HG02759 (cell line): ENCODE results near the gene PLEKHF1.

Source experiments
- ATAC-seq: cut with Tn5 transposase; IDR thresholded peaks from one replicate; pipeline ENCODE4 v1.9.1; 2021; ENCODE audit warnings: mild to moderate bottlenecking, moderate library complexity; ENCODE audit not compliant: unreplicated experiment

The PLEKHF1 gene

GRCh38 chr19:29677001-29677817 lies 11.9 kb downstream of the PLEKHF1 start:
- ATAC-seq, result no peak

- no peak for ATAC-seq
Observed at GRCh38 chr19:29678484-29679106, 13.3 kb downstream of the PLEKHF1 start.

- ATAC-seq, result no peak
Observed at GRCh38 chr19:29679598-29680210, 14.4 kb downstream of the PLEKHF1 start.

- ATAC-seq, result peak; percentile 82
Observed at GRCh38 chr19:29680447-29680846, 15.2 kb downstream of the PLEKHF1 start.

- no peak for ATAC-seq
Observed at GRCh38 chr19:29680937-29681336, 15.7 kb downstream of the PLEKHF1 start.

- no peak for ATAC-seq
Observed at GRCh38 chr19:29681422-29682235, 16.4 kb downstream of the PLEKHF1 start.

- ATAC-seq, result no peak
Observed at GRCh38 chr19:29682236-29682895, 17.1 kb downstream of the PLEKHF1 start.

- ATAC-seq, result no peak
Observed at GRCh38 chr19:29683009-29683408, 17.7 kb downstream of the PLEKHF1 start.

GRCh38 chr19:29685326-29685725 lies 20.1 kb downstream of the PLEKHF1 start:
- no peak for ATAC-seq

GRCh38 chr19:29686285-29686805 lies 21.1 kb downstream of the PLEKHF1 start:
- ATAC-seq, result no peak

- no peak for ATAC-seq
Observed at GRCh38 chr19:29687244-29687896, 22.1 kb downstream of the PLEKHF1 start.

- no peak for ATAC-seq
Observed at GRCh38 chr19:29687897-29688728, 22.9 kb downstream of the PLEKHF1 start.

GRCh38 chr19:29690842-29691241 lies 25.6 kb downstream of the PLEKHF1 start:
- peak; percentile 38 for ATAC-seq

GRCh38 chr19:29694161-29694560 lies 28.9 kb downstream of the PLEKHF1 start:
- ATAC-seq, result no peak

GRCh38 chr19:29694669-29695627 lies 29.7 kb downstream of the PLEKHF1 start:
- peak; percentile 98 for ATAC-seq

- ATAC-seq, result no peak
Observed at GRCh38 chr19:29695765-29696564, 30.7 kb downstream of the PLEKHF1 start.

- no peak for ATAC-seq
Observed at GRCh38 chr19:29696565-29696846, 31.2 kb downstream of the PLEKHF1 start.
